Hepatocyte (in vitro differentiated cells): Measurements from ENCODE around the gene FAM81A. TPM values are rescaled to one million over a fixed set of nuclear protein-coding genes. Genes with fewer than 3 reads are reported as not detected.
A peak's percentile ranks its signal among the peaks of the same experiment; 100 is the strongest.

Source experiments
- DNase-seq: peaks from one replicate; pipeline ENCODE4 v3.0.0-alpha.2; 2016; ENCODE audit warnings: low spot score
- H2AFZ ChIP-seq: fragments of 200-600 bp; sonication (generic); 2 replicates; pipeline ENCODE4 v1.6.0; 2016; ENCODE audit warnings: antibody characterized with exemption, mild to moderate bottlenecking
- H3K27ac ChIP-seq: fragments of 200-600 bp; sonication (generic); 2 replicates; pipeline ENCODE4 v1.5.1; 2016; ENCODE audit warnings: mild to moderate bottlenecking
- H3K27me3 ChIP-seq: fragments of 200-600 bp; sonication (generic); 2 replicates; pipeline ENCODE4 v1.6.1; 2016
- H3K36me3 ChIP-seq: fragments of 200-600 bp; sonication (generic); replicated peaks from 2 replicates; pipeline ENCODE4 v1.5.1; 2016; ENCODE audit warnings: low read depth; ENCODE audit not compliant: insufficient read depth
- H3K4me1 ChIP-seq: fragments of 200-600 bp; sonication (generic); 2 replicates; pipeline ENCODE4 v1.5.1; 2016; ENCODE audit warnings: mild to moderate bottlenecking, moderate library complexity; ENCODE audit not compliant: insufficient read depth
- H3K4me2 ChIP-seq: fragments of 200-600 bp; sonication (generic); 2 replicates; pipeline ENCODE4 v1.6.0; 2016
- H3K4me3 ChIP-seq: fragments of 200-600 bp; sonication (generic); 2 replicates; pipeline ENCODE4 v1.5.1; 2016; ENCODE audit warnings: mild to moderate bottlenecking
- H3K79me2 ChIP-seq: fragments of 200-600 bp; sonication (generic); 2 replicates; pipeline ENCODE4 v1.6.0; 2017; ENCODE audit warnings: mild to moderate bottlenecking
- H3K9me2 ChIP-seq: fragments of 200-600 bp; sonication (generic); replicated peaks from 2 replicates; pipeline ENCODE4 v1.6.0; 2017; ENCODE audit warnings: mild to moderate bottlenecking; ENCODE audit not compliant: insufficient read depth
- H3K9me3 ChIP-seq: fragments of 200-600 bp; sonication (generic); 2 replicates; pipeline ENCODE4 v1.5.1; 2016; ENCODE audit warnings: low read depth, mild to moderate bottlenecking
- H4K20me1 ChIP-seq: fragments of 200-600 bp; sonication (generic); 2 replicates; pipeline ENCODE4 v1.6.0; 2016; ENCODE audit warnings: mild to moderate bottlenecking; ENCODE audit not compliant: insufficient read depth, poor library complexity, severe bottlenecking
- EZH2 ChIP-seq: fragments of 200-600 bp; sonication (generic); IDR thresholded peaks from 2 replicates; pipeline ENCODE4 v1.6.1; 2016; ENCODE audit warnings: antibody characterized with exemption, mild to moderate bottlenecking, borderline replicate concordance
- EZH2phosphoT487 ChIP-seq: fragments of 200-600 bp; sonication (generic); IDR thresholded peaks from one replicate; pipeline ENCODE4 v1.6.1; 2018; ENCODE audit warnings: antibody characterized with exemption, mild to moderate bottlenecking, low read depth, moderate library complexity; ENCODE audit not compliant: unreplicated experiment, severe bottlenecking
- WGBS: methylation state at CpG from one replicate; pipeline ENCODE4 v1.1.6; 2016; ENCODE audit warnings: low lambda C conversion rate; ENCODE audit errors: missing lambda C conversion rate; 5-methylcytosine and 5-hydroxymethylcytosine counted together
- polyA plus RNA-seq: library from polyadenylated mRNA; unstranded; fragments of >200 nt; fragmentation: Nextera tagmentation; extraction: Ambion mirVana; gene quantifications from 2 replicates; pipeline ENCODE4 v1.2.1, GENCODE V29; 2016
- small RNA-seq: library from RNA; depleted of rRNA; stranded (forward); fragments of <200 nt; gene quantifications from one replicate; pipeline ENCODE3, GENCODE V24; 2014
- total RNA-seq: library from RNA; depleted of rRNA; stranded (reverse); fragments of >200 nt; gene quantifications from 2 replicates; pipeline ENCODE4 v1.2.3, GENCODE V29; 2014
- TF ChIP-seq, protein P1 (sequence below): fragments of 200-600 bp; sonication (generic); IDR thresholded peaks from 2 replicates; pipeline ENCODE4 v1.5.1; 2016; ENCODE audit warnings: antibody characterized with exemption, mild to moderate bottlenecking; ENCODE audit not compliant: poor library complexity

The FAM81A gene
- total and polyA plus RNA-seq, 2 experiments from 2014 or later = 0.47 to 0.85 TPM

DNA sequence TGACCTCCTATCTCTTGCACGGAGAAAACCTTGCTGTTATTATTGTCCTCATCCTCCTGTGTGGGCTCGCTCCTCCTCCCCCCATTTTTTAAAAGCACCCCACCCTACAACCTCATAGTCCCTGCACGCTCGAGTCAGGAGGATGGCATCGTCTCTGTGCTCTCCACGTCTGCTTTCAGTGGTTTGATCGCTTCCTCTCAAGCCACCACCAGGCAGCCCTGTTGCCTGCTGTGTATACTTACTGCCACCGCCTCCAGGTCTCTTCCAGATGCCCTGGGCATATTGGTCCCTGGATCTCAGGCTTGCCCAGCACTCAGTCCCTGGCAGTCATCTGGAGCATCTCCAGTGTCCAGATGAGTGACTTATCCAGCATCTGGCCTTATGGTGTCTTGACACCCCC lies 131.5 kb downstream of the FAM81A start:
- no peak for DNase-seq
- no peaks in the 10 kb centered on the region for H3K36me3 ChIP-seq
- H3K4me2 ChIP-seq = no peak overlapping the region
- peak overlapping the region; percentile 83 for H3K27ac ChIP-seq
- no peaks in the 10 kb centered on the region for H3K79me2 ChIP-seq
- H3K9me2 ChIP-seq = no peaks in the 10 kb centered on the region
- no peak overlapping the region for H2AFZ ChIP-seq
- 90% methylated on average over 8 of the region's 8 CpGs for WGBS
- H3K4me1 ChIP-seq = no peaks in the 10 kb centered on the region
- no peaks in the 10 kb centered on the region for H3K27me3 ChIP-seq
- H3K4me3 ChIP-seq = no peak overlapping the region
- no peaks in the 10 kb centered on the region for H4K20me1 ChIP-seq
- H3K9me3 ChIP-seq = no peaks in the 10 kb centered on the region
- TF ChIP-seq, protein P1, sequence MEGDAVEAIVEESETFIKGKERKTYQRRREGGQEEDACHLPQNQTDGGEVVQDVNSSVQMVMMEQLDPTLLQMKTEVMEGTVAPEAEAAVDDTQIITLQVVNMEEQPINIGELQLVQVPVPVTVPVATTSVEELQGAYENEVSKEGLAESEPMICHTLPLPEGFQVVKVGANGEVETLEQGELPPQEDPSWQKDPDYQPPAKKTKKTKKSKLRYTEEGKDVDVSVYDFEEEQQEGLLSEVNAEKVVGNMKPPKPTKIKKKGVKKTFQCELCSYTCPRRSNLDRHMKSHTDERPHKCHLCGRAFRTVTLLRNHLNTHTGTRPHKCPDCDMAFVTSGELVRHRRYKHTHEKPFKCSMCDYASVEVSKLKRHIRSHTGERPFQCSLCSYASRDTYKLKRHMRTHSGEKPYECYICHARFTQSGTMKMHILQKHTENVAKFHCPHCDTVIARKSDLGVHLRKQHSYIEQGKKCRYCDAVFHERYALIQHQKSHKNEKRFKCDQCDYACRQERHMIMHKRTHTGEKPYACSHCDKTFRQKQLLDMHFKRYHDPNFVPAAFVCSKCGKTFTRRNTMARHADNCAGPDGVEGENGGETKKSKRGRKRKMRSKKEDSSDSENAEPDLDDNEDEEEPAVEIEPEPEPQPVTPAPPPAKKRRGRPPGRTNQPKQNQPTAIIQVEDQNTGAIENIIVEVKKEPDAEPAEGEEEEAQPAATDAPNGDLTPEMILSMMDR = no peak
- no peak for TF ChIP-seq EZH2
- no peak for TF ChIP-seq EZH2phosphoT487

DNA sequence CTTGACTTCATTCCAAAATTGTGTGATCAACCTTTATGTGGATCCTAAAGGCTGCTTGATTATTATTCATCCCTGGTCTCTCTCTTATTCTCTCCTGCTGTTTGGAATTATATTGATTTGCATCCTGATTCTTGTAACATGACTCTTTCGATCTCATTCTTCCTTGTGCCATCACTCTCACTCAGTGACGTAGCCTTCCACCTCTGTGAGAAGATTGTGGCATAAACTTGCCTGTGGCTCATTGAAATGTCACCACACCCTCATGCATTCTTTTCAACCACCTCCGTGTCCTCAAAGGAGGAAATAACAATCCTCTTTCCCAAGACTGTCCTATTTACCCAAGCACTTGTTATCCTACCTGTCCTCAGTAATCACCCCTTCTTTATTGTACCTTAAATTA lies 132.3 kb downstream of the FAM81A start:
- no peak overlapping the region for H3K4me3 ChIP-seq
- TF ChIP-seq, protein P1 = no peak
- no peak for TF ChIP-seq EZH2phosphoT487
- no peak for TF ChIP-seq EZH2
- H2AFZ ChIP-seq = no peak overlapping the region
- no peaks in the 10 kb centered on the region for H3K4me1 ChIP-seq
- 54% methylated on average over 3 of the region's 3 CpGs for WGBS
- no peaks in the 10 kb centered on the region for H3K9me2 ChIP-seq
- no peaks in the 10 kb centered on the region for H3K79me2 ChIP-seq
- H3K36me3 ChIP-seq = no peaks in the 10 kb centered on the region
- H4K20me1 ChIP-seq = no peaks in the 10 kb centered on the region
- peak overlapping the region; percentile 83 for H3K27ac ChIP-seq
- H3K4me2 ChIP-seq = no peak overlapping the region
- no peaks in the 10 kb centered on the region for H3K27me3 ChIP-seq
- DNase-seq = peak; percentile 51
- H3K9me3 ChIP-seq = no peaks in the 10 kb centered on the region

DNA sequence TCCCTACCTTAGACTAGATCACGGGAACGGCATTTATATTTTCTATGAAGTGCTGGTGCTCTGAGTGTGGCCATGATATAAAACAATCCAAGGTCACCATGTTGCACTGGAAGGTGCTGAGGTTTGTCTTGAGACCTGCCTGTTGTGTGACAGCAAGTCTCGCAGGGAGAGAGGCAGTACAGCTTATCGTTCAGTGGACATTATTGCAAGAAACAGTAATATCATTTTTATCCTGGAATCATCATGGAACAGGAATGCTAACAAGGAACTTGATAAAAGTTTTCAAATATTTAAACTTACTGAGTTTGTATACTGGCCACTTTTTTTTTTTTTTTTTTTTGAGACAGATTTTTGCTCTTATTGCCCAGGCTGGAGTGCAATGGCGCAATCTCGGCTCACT lies 133.6 kb downstream of the FAM81A start:
- Histone ChIP-seq H3K4me1 (no peaks in the 10 kb centered on the region), H3K36me3 (no peaks in the 10 kb centered on the region), H3K27me3 (no peaks in the 10 kb centered on the region), H4K20me1 (no peaks in the 10 kb centered on the region), H3K4me2 (no peak overlapping the region), H3K4me3 (no peak overlapping the region), H3K79me2 (no peaks in the 10 kb centered on the region), H3K9me3 (no peaks in the 10 kb centered on the region), H2AFZ (no peak overlapping the region), H3K27ac (no peak overlapping the region), H3K9me2 (no peaks in the 10 kb centered on the region)
- no peak for DNase-seq
- WGBS = 95% methylated on average over 6 of the region's 6 CpGs
- TF ChIP-seq EZH2phosphoT487 = no peak
- TF ChIP-seq, protein P1 = no peak

Small RNA genes lying within 50 kb of the gene (small RNA-seq; reads per million reads assigned to genes)
- not detected for gene RF00019

Other genes with a start within 250 kb of the FAM81A start
- gene LDHAL6B, start 231.3 kb upstream of the FAM81A start, total RNA-seq = not detected in 2 replicates
- 0.17 TPM in 1 of 2 replicates, not detected in the other for gene LDHAL6B, start 231.3 kb upstream of the FAM81A start, polyA plus RNA-seq
- gene MYO1E, start 65.3 kb upstream of the FAM81A start, total RNA-seq = 98.2 and 111 TPM in 2 replicates
- gene MYO1E, start 65.3 kb upstream of the FAM81A start, polyA plus RNA-seq = 107 and 129 TPM in 2 replicates
- gene GCNT3, start 173.6 kb downstream of the FAM81A start, total RNA-seq = 17.5 and 21.6 TPM in 2 replicates
- gene GCNT3, start 173.6 kb downstream of the FAM81A start, polyA plus RNA-seq = 14.6 and 19.9 TPM in 2 replicates
- gene GTF2A2, start 219.3 kb downstream of the FAM81A start, total RNA-seq = 42.9 and 50.9 TPM in 2 replicates
- gene GTF2A2, start 219.3 kb downstream of the FAM81A start, polyA plus RNA-seq = 252 and 253 TPM in 2 replicates